GM23338 (cell line): ENCODE measurements around the gene HTR1D. TPM values are rescaled to one million over a fixed set of nuclear protein-coding genes. Genes with fewer than 3 reads are reported as not detected.

Experiments used
- ATAC-seq: fragments of 200-7000 bp; cut with Tn5 transposase; 3 replicates; pipeline ENCODE4 v1.9.1; 2020
- DNase-seq: peaks from one replicate; pipeline ENCODE4 v3.0.0-alpha.2; 2015; ENCODE audit warnings: low spot score
- H2AFZ ChIP-seq: fragments of 200-600 bp; sonication (generic); 2 replicates; pipeline ENCODE4 v1.8.0; 2016; ENCODE audit warnings: antibody characterized with exemption, mild to moderate bottlenecking, moderate library complexity
- H3F3A ChIP-seq: fragments of 200-600 bp; sonication (generic); replicated peaks from 2 replicates; pipeline ENCODE4 v1.8.0; 2017; ENCODE audit warnings: antibody characterized with exemption, mixed run types, low read depth
- H3K27ac ChIP-seq: fragments of 200-600 bp; sonication (generic); 2 replicates; pipeline ENCODE4 v1.6.1; 2016; ENCODE audit warnings: low read depth
- H3K27me3 ChIP-seq: fragments of 200-600 bp; sonication (generic); 2 replicates; pipeline ENCODE4 v1.8.0; 2016; ENCODE audit warnings: mild to moderate bottlenecking, mixed run types, moderate library complexity; ENCODE audit not compliant: insufficient read depth
- H3K36me3 ChIP-seq: fragments of 200-600 bp; sonication (generic); 2 replicates; pipeline ENCODE4 v1.8.0; 2016; ENCODE audit warnings: mild to moderate bottlenecking; ENCODE audit not compliant: insufficient read depth
- H3K4me1 ChIP-seq: fragments of 200-600 bp; sonication (generic); 2 replicates; pipeline ENCODE4 v1.8.0; 2016; ENCODE audit warnings: mild to moderate bottlenecking, moderate library complexity; ENCODE audit not compliant: insufficient read depth
- H3K4me2 ChIP-seq: fragments of 200-600 bp; sonication (generic); 2 replicates; pipeline ENCODE4 v1.7.1; 2017; ENCODE audit warnings: mixed run types
- H3K4me3 ChIP-seq: fragments of 200-600 bp; sonication (generic); 2 replicates; pipeline ENCODE4 v1.6.1; 2016; ENCODE audit warnings: mixed run types
- H3K79me2 ChIP-seq: fragments of 200-600 bp; sonication (generic); replicated peaks from 2 replicates; pipeline ENCODE4 v1.8.0; 2017; ENCODE audit warnings: mild to moderate bottlenecking; ENCODE audit not compliant: insufficient read depth
- H3K9me2 ChIP-seq: fragments of 200-600 bp; sonication (generic); 2 replicates; pipeline ENCODE4 v1.8.0; 2017; ENCODE audit not compliant: insufficient read depth
- H4K20me1 ChIP-seq: fragments of 200-600 bp; sonication (generic); replicated peaks from 2 replicates; pipeline ENCODE4 v1.8.0; 2017; ENCODE audit warnings: mild to moderate bottlenecking; ENCODE audit not compliant: insufficient read depth
- H3K27ac Mint-ChIP-seq: 2 replicates; pipeline ENCODE4 v1.8.0; 2020; ENCODE audit warnings: inconsistent platforms, mild to moderate bottlenecking, moderate library complexity, mixed read lengths
- H3K27me3 Mint-ChIP-seq: 3 replicates; pipeline ENCODE4 v1.8.0; 2022; ENCODE audit warnings: low read depth, mild to moderate bottlenecking, moderate library complexity, mixed read lengths, inconsistent platforms; ENCODE audit not compliant: insufficient read depth, poor library complexity
- H3K36me3 Mint-ChIP-seq: 3 replicates; pipeline ENCODE4 v1.8.0; 2021; ENCODE audit warnings: low read depth, mild to moderate bottlenecking, inconsistent platforms, moderate library complexity, mixed read lengths
- H3K4me1 Mint-ChIP-seq: 3 replicates; pipeline ENCODE4 v1.8.0; 2020; ENCODE audit warnings: mild to moderate bottlenecking, inconsistent platforms, mixed read lengths
- H3K4me3 Mint-ChIP-seq: 3 replicates; pipeline ENCODE4 v1.8.0; 2021; ENCODE audit warnings: moderate library complexity, mild to moderate bottlenecking, inconsistent platforms, mixed read lengths
- H3K9me3 Mint-ChIP-seq: 3 replicates; pipeline ENCODE4 v1.8.0; 2020; ENCODE audit warnings: moderate library complexity, mild to moderate bottlenecking, inconsistent platforms, mixed read lengths
- CREB1 ChIP-seq: fragments of 250-450 bp; sonication (Bioruptor Pico); IDR thresholded peaks from 2 replicates; pipeline ENCODE4 v1.5.0; 2020; ENCODE audit warnings: low read depth, mild to moderate bottlenecking, moderate library complexity
- CTCF ChIP-seq, 2 experiments: fragments of 200-600 bp in 1 of 2; sonication (generic) in 1 of 2; conservative IDR thresholded peaks; 2 replicates each; pipeline versions ENCODE4 v1.5.1 to v1.6.1; 2016 to 2017; ENCODE audit warnings: antibody characterized with exemption in 2 of 2, low read depth in 2 of 2, mild to moderate bottlenecking in 2 of 2, moderate library complexity in 1 of 2
- ETS1 ChIP-seq: IDR thresholded peaks from 2 replicates; pipeline ENCODE4 v1.6.1; 2016; ENCODE audit warnings: antibody characterized with exemption
- POLR2AphosphoS5 ChIP-seq: IDR thresholded peaks from 2 replicates; pipeline ENCODE4 v1.6.1; 2016; ENCODE audit warnings: antibody characterized with exemption, low read depth
- ZNF462 ChIP-seq: fragments of 250-450 bp; sonication (Bioruptor Pico); IDR thresholded peaks from 2 replicates; pipeline ENCODE4 v1.5.0; 2020; ENCODE audit warnings: mild to moderate bottlenecking, moderate library complexity
- polyA plus RNA-seq: library from polyadenylated mRNA; unstranded; fragments of >200 nt; fragmentation: Nextera tagmentation; extraction: Ambion mirVana; gene quantifications from 2 replicates; pipeline ENCODE4 v1.2.1, GENCODE V29; 2016
- total RNA-seq: library from RNA; depleted of rRNA; stranded (reverse); fragments of >200 nt; shearing (Covaris generic); gene quantifications from 2 replicates; pipeline ENCODE4 v1.2.3, GENCODE V29; 2014

HTR1D gene
- total and polyA plus RNA-seq, 2 experiments from 2014 or later: 2.4 to 4.1 TPM

- TF ChIP-seq ETS1: no peak
Observed at GRCh38 chr1:23221107-23221506, 3.8 kb upstream of the HTR1D start (continued).

GRCh38 chr1:23216771-23217420 lies 406 bp downstream of the HTR1D start:
- H4K20me1 ChIP-seq: no peaks in the 10 kb centered on the region; the same call in 1 of the 2 replicates
- TF ChIP-seq CTCF (conservative IDR thresholded peaks at IDR 0.05; ENCODE audit: low read depth in 2 of 2): peak; percentile 68 to 72
- no peak for TF ChIP-seq CREB1
- peak overlapping the region; percentile 99 for H2AFZ ChIP-seq
- no peak overlapping the region for H3K27ac ChIP-seq
- Mint-ChIP-seq H3K4me3 (peak overlapping the region; percentile 77), H3K27ac (no peak overlapping the region), H3K36me3 (no peaks in the 10 kb centered on the region), H3K9me3 (no peaks in the 10 kb centered on the region), H3K4me1 (peaks cover 21% of the 10 kb centered on the region), H3K27me3 (peaks cover 21% of the 10 kb centered on the region)
- no peaks in the 10 kb centered on the region for H3K36me3 ChIP-seq
- H3K9me2 ChIP-seq: no peaks in the 10 kb centered on the region
- H3K79me2 ChIP-seq: peaks cover 8% of the 10 kb centered on the region; the same call in 1 of the 2 replicates
- ATAC-seq: peak; percentile 82
- peak overlapping the region; percentile 98 for H3K4me2 ChIP-seq
- peaks cover 20% of the 10 kb centered on the region for H3K4me1 ChIP-seq
- H3F3A ChIP-seq: 0 out of 2 replicates have a peak, but pooled peaks cover 5% of the 10 kb centered on the region
- H3K4me3 ChIP-seq: peak overlapping the region; percentile 84
- H3K27me3 ChIP-seq: peaks cover 18% of the 10 kb centered on the region
- peak; percentile 71 for DNase-seq

- H3K27ac ChIP-seq: no peak overlapping the region
- peak overlapping the region; percentile 98 for H3K4me2 ChIP-seq
- no peaks in the 10 kb centered on the region for H3K36me3 ChIP-seq
- 0 out of 2 replicates have a peak, but pooled peaks cover 5% of the 10 kb centered on the region for H3F3A ChIP-seq
- peak overlapping the region; percentile 84 for H3K4me3 ChIP-seq
- no peaks in the 10 kb centered on the region; the same call in 1 of the 2 replicates for H4K20me1 ChIP-seq
- peak overlapping the region; percentile 87; the same call in 1 of the 2 replicates for H2AFZ ChIP-seq
- peaks cover 21% of the 10 kb centered on the region for H3K4me1 Mint-ChIP-seq
- H3K4me1 ChIP-seq: peaks cover 20% of the 10 kb centered on the region
- H3K4me3 Mint-ChIP-seq: peak overlapping the region; percentile 61; the same call in 2 of the 3 replicates
- no peaks in the 10 kb centered on the region for H3K9me2 ChIP-seq
- peaks cover 21% of the 10 kb centered on the region for H3K27me3 Mint-ChIP-seq
- DNase-seq: peak; percentile 47
- no peaks in the 10 kb centered on the region for H3K9me3 Mint-ChIP-seq
- H3K27me3 ChIP-seq: peaks cover 18% of the 10 kb centered on the region
- peaks cover 8% of the 10 kb centered on the region; the same call in 1 of the 2 replicates for H3K79me2 ChIP-seq
- no peak overlapping the region for H3K27ac Mint-ChIP-seq
- ATAC-seq: peak; percentile 24
- H3K36me3 Mint-ChIP-seq: no peaks in the 10 kb centered on the region
- no peak for TF ChIP-seq ZNF462 (CRISPR knock-in tag)
- TF ChIP-seq POLR2AphosphoS5: no peak
Observed at GRCh38 chr1:23215751-23216449, 1.4 kb downstream of the HTR1D start.
